GM19372 (cell line): ENCODE data around the gene OSBPL3.

Source experiments
- ATAC-seq: cut with Tn5 transposase; IDR thresholded peaks from one replicate; pipeline ENCODE4 v1.9.1; 2021; ENCODE audit warnings: mild to moderate bottlenecking, low read depth, moderate library complexity; ENCODE audit not compliant: unreplicated experiment

The OSBPL3 gene

DNA sequence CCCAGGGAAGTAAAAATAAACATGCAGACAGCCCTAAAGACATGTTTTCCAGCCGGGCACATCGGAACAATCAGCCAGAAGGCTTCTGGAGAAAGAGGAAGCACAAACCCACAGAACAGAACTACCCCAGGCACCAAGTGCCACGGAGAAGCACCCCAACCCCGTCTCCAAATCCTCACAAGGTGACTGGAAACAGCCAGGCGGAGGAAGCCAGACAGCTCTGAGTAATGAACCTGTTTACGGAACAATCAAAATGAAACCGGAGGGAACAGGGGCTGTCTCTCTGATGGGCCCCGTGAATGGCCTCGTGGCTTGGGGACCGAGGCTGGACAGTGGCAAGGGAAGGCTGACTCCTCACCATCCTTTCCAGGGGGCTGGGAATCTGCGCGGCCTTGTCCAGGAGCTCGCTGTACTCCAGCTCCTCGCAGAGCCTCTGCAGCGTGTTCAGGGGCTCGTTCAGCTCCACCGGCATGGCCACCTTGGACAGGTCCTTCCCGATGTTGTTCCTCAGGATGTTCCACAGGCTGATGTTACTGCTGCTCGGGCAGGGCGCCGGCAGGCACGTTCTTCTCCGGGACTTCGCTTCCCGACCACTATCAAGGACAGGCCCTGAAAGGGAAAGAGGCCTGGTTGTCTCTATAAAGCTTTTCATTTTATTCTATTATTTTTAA is 145.7 kb downstream of the OSBPL3 start:
- peak; percentile 49 for ATAC-seq

DNA sequence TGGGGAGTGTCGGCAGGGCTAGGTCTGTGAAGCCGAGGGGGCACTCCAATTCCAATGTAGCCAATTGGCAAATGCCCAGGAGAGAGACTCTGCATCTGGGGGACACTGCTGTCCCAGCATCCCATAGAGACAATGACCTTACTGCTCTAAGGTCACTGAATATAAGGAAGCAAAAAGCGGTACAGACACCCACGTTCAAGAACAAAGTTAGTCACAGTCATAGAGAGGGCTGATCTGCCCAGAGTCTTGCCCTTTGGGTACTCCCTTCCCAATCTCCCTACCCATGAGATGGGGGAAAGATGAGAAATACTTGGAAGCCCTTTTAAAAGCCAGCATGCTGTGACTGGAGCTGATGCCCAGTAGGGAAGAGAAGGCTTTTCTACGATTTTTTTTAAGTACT is 146.4 kb downstream of the OSBPL3 start:
- no peak for ATAC-seq

DNA sequence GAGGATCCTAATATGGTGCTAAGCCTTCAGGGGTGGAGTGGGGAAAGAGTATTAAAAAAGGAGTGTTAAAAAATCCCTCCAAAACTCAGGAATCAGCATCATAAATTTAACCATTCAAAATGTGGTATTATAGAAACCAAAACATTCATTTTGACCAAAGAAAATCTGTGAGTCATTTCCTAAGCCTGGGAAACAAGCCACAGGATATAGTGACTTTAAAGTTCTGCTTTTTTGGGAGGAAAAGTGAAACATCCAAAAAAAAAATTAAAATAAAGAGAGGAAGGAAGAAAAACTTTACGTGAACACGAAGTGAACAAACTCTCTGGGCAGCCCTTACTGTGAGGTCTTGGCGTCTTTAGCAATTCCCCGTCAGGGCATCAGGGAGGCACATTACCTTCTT is 148.7 kb downstream of the OSBPL3 start:
- no peak for ATAC-seq

DNA sequence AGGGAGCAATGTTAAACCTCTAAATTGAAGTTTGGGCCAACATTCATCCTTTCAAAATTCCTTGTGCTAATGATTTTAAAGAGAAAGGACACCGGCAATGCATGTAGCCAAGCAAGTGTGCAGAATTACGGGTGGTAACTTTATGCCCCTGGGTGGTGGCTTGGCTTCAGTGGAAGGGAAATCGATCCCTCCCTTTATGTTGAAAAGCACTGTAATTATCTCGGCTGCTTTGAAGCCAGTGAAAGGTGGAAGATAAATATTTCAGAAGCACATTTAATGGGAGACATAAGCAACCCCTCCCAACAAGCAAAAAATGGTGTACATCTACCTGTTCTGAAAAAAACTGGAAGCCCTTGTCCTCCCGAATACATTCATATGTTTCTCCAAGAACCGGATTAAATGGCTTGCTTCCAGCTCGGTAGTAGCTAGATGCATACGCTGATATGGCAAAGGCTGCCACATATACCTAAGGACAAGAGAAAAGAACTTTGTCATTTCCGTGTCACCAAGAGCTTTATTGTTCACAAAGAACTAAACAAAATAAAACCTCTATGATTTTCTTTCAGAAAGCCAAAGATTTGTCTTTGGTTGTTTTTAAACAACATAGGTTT is 149.4 kb downstream of the OSBPL3 start:
- ATAC-seq, result no peak

DNA sequence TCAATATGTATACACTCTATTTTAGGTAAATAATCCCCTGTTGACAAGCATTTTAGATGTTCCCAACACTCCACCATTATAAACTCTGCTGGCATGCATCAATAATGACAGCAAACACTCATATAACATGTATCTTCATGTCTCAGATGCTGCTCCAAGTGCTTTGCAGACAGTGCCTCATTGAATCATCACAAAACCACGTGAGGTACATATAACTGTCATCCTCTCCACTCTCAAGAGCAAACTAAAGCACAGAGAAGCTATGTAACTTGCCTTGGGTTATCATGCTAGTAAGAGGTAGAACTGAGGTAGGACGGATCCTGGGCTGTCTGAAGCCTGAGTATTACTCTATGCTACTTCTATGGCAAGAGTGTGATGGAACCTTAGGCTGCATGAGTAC is 150.2 kb downstream of the OSBPL3 start:
- ATAC-seq, result no peak

DNA sequence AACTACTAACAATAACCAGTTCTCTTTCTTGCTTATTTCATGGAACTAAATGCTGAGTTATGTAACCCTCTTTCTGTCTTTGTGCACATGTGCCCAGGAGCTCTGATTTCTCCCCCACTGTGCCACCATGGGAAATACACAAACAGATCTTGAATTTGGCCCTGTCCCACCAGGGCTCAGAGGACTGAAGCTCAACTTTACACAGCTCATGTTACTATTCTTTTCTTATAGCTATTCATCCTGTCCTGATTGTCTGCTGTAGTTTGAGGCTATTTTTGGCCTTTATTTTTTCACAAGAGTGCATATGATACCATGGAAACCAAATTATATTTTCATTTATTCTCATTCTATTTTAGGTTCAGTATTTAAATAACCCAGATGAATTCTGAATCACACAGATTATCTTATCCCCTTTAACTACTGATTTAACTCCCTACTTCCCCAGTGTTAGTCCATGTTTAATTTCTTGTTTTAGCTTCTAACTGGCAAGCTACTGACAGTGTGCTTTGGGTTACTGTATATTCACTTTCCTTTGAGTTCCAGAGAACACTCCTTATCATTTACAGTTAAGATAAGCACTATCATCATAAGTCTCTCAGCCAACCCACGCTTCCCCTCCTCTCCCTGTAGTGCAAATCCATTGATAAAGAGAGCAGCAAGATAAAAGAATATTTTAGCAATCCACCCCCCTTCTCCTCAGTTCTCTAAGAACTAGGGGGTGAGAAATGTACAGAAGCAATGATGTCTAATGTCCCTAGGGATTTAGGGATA is 150.9 kb downstream of the OSBPL3 start:
- ATAC-seq, result no peak

DNA sequence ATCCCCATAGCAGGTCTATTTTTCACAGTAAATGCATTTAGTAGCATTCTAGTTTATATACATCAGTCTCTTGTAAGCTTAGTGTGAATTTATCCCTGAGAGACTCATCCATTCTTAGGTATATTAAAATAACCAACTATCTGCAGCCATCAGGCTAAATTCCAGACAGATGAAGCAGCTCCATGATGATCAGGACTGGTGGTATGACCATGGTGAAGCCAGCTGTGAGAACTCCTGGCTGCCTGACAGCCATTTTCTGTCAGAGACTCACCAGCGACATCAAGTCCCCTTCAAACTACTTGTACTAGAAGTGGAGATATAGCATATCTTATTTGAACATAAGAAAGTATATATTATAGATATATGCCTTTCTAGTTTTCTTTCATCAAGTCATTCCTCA is 152.4 kb downstream of the OSBPL3 start:
- no peak for ATAC-seq

DNA sequence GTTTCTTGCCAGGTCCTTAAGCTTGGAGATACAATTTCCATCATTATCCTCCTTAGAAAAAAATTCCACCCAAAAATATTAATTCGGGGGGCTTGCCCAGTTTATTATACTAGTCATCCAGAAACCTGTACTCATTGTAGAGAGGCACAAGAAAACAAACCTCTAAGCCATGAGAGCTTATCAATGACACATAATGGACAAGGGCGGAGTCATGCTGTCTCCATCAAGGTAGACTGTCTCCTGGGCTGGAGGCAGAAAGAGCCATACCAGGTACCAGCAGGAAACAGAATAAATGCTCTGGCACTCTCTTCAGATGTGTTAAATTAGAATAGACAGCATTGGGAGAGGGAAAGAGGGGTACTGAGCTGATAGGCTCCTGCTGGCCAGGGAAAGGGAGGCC is 153.0 kb downstream of the OSBPL3 start:
- ATAC-seq, result no peak

DNA sequence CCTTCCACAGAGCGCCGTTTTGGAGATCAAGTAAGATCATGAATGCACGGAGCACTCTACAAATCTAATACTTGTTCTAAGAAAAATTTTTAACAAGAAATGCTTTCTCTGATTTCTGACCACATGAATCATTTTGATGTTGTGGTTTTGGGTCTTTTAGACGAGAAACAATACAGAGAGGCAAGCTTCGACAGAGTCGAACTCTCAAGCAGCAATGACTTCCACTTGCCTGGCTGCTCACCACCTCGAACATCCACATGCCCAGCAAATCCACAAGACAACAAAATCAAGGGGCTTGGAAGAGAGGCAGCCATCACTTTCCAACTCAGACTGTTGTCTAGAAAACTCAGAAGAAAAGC is 153.3 kb downstream of the OSBPL3 start:
- ATAC-seq, result no peak

DNA sequence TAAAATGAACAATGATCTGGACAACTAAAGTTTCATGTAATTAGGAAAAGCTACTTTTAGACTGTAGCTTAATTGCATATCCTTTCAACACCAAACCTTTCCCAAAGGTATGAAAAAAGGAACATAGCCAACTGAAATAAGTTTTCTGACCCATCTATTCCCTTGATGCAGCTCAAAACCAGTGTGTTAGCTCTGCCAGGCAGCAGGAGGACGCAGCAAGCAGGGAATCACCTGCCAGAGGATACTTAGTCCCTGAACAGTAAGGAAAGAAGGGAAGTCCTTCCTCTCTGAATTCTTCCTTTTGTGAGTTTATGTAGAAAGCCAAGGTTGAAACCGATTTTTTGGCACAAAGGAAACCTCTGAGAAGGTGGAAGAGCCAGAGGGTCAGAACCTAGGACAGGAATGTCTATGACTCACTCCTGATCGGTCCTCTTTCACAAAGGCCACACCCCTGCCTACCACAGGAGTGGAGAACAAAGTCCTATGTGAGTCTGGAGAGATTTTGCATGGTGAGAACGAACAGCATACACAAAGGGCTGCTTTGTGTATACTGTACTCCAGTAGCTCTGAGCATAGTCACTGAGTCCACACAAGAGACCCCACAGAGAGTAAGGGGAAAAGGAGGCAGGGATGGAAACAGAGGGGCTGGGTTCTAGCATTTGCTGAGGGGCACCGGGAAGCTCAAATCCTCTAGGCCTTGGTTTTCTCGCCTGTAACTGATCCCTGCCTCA is 153.9 kb downstream of the OSBPL3 start:
- ATAC-seq, result no peak

DNA sequence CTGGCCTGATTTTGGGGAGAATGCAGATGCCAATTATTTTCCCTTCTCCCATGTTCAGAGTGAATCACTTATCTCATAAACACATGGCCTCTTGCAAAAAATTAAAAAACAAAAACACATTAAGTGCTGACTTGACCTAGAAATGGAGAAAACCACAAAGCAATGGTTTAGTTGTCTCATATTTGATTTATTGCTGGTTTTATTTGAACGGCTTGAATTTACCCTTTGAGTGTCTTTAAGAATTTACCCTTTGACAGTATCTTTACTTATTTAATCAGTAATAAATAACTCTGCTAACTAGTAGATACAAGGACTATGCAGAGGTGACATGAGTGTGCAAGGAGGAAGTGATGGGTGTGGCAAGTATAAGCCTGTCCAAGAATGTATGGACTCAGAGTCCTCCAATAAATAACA is 154.6 kb downstream of the OSBPL3 start:
- ATAC-seq, result no peak

DNA sequence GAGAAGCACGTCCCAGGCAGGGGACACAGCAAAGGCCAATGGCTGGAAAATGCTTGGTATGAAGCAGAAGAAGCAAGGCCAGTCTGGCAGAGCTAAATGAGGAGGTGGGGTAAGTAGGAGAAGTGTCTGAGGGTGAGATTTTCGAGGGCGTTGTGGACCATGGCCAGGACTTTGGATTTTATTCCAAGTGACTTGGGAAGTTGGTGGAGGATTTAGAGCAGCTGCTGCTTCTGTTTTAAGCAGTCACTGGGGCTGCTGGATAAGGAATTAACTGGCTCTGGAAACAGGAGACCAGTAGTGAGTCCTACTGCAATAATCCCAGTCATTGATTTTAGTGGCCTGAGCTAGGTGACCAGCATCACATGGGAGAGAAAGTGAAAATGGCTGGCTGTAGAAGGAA is 155.1 kb downstream of the OSBPL3 start:
- ATAC-seq, result no peak

DNA sequence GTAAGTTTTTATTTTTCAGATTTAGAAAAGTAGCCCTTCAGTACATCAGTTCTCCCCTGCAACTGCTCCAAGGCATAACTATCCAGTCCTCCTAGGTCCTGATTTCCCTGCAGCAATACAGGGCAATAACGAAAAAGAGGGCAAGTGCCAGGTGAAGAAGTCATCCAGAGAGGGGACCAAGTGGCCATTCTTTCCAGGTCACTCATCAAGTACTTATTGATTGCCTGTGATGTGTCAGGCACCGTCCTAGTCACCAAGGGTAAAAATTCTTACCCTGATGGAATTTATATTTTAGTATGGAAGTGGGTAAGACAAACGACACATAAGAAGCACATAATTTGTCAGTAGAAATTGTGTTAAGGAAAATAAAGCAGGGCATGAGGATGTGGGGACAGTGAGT is 155.6 kb downstream of the OSBPL3 start:
- ATAC-seq, result no peak

DNA sequence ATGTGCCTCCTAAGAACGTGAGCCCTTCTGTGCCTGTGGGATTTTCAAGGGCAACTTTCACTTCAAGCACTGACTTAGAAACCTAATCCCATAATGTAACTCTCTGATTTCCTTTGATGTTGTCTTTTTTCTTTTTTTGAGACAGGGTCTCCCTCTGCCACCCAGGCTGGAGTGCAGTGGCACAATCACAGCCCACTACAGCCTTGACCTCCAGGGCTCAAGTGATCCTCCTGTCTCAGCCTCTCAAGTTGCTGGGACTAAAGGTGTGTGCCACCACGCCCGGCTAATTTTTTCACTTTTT is 158.3 kb downstream of the OSBPL3 start:
- ATAC-seq, result no peak

DNA sequence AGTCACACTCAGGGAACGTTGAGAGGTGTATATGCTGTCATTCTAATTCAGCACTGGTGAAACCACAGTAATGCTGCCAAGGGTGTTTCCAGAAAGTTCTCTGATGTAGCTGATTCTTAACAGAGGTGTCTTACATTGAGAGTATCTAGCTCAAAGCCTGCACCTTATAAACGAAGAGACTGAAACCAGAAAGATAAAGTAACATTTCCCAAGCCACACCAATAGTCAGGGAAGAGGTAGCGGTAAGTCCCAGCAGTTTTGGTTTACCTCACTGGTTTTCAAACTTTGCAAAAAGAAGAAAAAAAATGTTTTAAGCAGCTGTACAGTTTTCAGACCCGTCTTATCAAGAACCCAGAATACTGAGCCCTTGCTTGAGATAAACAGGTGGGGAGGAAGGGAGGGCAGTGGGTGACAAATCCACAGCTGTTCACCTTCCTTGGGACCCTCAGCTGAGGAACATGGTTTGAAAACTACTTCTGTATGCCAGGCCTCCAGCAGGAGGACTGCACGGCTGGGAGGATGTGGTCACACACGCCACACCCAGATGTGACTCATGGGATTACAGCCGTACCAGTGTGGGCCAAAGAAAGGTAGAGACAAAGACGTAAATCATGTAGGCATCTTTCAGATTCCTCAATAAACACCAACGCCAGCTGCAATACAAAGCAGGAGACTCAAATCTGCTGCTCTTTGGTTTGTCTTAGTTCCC is 158.8 kb downstream of the OSBPL3 start:
- ATAC-seq, result peak; percentile 79

DNA sequence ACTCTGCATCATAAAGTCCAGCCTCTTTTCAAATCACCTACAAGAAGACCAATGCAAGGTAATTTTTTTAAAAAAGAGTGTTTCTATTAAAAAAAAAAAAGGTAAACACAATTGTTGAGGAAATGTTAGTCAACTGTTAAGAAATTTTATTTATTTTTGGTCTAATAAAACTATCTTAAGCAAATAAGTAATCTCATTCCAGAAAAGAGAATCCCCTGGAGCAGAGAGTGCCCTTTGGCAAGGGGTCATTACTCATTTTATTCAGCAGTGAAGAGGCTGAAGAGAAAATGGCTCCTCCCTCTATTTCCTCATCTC is 159.3 kb downstream of the OSBPL3 start:
- ATAC-seq, result no peak

DNA sequence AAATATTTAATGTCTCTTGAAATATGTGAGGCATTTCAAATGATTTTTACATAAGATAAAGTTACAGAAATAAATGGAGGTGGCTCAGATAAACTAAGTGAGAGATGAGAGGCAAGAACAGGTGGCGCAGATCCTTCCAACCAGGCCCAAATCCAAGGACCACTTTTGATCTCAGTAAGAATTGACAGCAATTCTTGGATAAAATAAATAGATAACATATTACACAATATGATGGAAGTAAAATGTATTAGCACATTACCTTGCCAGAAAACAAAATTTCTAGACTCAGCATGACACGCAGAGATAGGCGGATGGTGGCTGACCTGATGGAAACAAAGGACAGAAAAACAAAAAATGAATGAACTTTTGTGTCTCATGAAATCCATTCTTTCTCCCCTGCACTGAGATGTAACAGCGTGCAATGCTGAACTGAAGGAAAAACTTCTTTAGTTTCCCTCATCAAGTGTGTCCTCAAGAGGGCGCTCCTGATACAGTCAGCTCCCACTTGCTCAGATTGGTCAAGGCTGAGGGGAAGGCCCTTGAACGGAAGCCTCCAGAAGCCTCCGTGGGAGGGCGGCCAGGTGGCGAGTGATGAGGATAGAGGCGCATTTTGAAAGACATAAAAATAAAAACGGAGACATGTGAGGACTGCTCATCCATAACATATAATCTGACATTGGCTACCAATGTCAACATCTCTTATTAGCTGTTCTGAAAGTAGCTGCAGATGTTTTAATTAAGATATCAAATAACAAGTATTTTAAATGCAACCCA is 159.9 kb downstream of the OSBPL3 start:
- peak; percentile 58 for ATAC-seq

DNA sequence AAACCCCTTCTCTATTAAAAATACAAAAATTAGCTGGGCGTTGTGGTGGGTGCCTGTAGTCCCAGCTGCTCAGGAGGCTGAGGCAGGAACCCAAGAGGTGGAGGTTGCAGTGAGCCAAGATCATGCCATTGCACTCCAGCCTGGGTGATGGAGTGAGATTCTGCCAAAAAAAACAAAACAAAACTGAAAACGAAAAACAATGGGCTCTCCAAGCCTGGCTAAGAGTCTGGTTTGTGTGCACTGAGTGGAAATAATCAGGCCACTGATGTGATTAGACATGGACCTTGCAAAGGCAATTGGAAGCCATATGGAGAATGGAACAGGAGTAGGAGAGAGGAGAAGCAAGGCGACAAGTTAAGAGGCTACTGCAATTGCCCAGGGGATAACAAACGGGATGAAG is 162.6 kb downstream of the OSBPL3 start:
- no peak for ATAC-seq

DNA sequence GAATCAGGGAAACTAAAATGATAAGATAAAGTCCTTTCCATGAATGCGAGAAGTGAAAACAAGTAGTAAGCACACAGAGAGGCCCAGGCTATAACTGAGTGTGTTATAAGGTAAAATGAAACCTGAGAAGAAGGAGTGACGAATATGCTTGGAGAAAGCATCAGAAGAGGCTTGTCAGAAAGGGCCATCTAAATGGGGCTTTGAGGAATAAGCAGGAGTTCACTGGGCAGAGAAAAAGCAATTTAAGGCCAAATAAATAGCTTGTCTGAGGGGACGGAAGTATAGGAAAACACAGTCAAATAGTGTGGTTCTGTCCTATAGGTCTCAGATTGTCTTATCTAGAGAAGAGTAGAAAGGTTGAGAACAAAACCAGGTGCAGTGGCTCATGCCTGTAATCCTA is 163.1 kb downstream of the OSBPL3 start:
- no peak for ATAC-seq

DNA sequence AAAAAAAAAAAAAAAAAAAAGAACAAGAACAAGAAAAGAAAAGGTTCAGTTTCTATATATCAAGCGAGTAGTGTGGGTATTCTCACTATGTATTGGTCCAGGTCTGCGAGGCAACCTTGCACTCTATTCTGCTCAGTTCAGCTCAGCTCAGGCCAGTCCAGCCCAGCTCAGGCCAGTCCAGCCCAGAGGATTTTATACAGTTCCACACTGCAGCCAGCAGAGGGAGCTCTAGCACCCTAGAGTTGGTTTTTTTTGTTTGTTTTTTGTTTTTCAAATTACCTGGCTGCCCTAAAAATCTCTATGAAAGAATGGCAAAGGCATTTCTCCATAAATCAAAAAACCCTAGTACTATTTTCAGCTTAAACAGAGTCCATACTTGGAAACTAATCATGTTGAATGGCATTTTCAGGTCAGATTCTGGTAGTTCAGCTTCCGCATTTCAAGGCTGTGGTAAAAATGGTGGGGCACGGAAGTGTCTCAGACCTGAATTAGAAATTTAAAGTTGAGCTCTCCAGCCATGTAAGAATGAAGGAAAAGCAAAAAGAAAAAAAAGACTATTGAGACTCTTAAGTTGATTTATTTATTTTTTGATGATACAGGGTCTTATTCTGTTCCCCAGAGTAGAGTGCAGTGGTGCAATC is 167.6 kb downstream of the OSBPL3 start:
- no peak for ATAC-seq
